GM19043 (cell line): ENCODE measurements around the gene CCDC73.
"Not testable (repeated sequence)": the region's sequence is repeated elsewhere in the genome, so short reads cannot be mapped to it uniquely, and the experiment has no call there.

Source experiments
- ATAC-seq: cut with Tn5 transposase; IDR thresholded peaks from one replicate; pipeline ENCODE4 v1.9.1; 2021; ENCODE audit warnings: low read depth; ENCODE audit not compliant: unreplicated experiment

CCDC73 gene

GRCh38 chr11:32809313-32809712 lies 14.9 kb upstream of the CCDC73 start:
- peak; percentile 99 for ATAC-seq

- no peak for ATAC-seq
Observed at GRCh38 chr11:32796425-32796824, 2.0 kb upstream of the CCDC73 start.

GRCh38 chr11:32792948-32793475 lies 1.4 kb downstream of the CCDC73 start:
- peak; percentile 75 for ATAC-seq

- peak; percentile 15 for ATAC-seq
Observed at GRCh38 chr11:32792111-32792947, 2.1 kb downstream of the CCDC73 start.

- ATAC-seq: no peak
Observed at GRCh38 chr11:32790916-32791315, 3.5 kb downstream of the CCDC73 start.

GRCh38 chr11:32786811-32787210 lies 7.7 kb downstream of the CCDC73 start:
- no peak for ATAC-seq

GRCh38 chr11:32785262-32785661 lies 9.2 kb downstream of the CCDC73 start:
- ATAC-seq: no peak

GRCh38 chr11:32781721-32782120 lies 12.7 kb downstream of the CCDC73 start:
- ATAC-seq: no peak

- not testable (repeated sequence) for ATAC-seq
Observed at GRCh38 chr11:32780839-32781238, 13.6 kb downstream of the CCDC73 start.

GRCh38 chr11:32779136-32779535 lies 15.3 kb downstream of the CCDC73 start:
- ATAC-seq: no peak

GRCh38 chr11:32775908-32776307 lies 18.6 kb downstream of the CCDC73 start:
- no peak for ATAC-seq

- ATAC-seq: no peak
Observed at GRCh38 chr11:32774081-32774480, 20.4 kb downstream of the CCDC73 start.

- no peak for ATAC-seq
Observed at GRCh38 chr11:32772731-32773130, 21.7 kb downstream of the CCDC73 start.

- ATAC-seq: not testable (repeated sequence)
Observed at GRCh38 chr11:32761774-32762173, 32.7 kb downstream of the CCDC73 start.

GRCh38 chr11:32758291-32758690 lies 36.2 kb downstream of the CCDC73 start:
- no peak for ATAC-seq

GRCh38 chr11:32753181-32753580 lies 41.3 kb downstream of the CCDC73 start:
- not testable (repeated sequence) for ATAC-seq

- no peak for ATAC-seq
Observed at GRCh38 chr11:32752001-32752400, 42.5 kb downstream of the CCDC73 start.

- ATAC-seq: no peak
Observed at GRCh38 chr11:32751381-32751780, 43.1 kb downstream of the CCDC73 start.

- ATAC-seq: no peak
Observed at GRCh38 chr11:32729976-32730375, 64.5 kb downstream of the CCDC73 start.

- no peak for ATAC-seq
Observed at GRCh38 chr11:32723332-32723731, 71.1 kb downstream of the CCDC73 start.

- no peak for ATAC-seq
Observed at GRCh38 chr11:32722255-32722654, 72.2 kb downstream of the CCDC73 start.

GRCh38 chr11:32713496-32713895 lies 81.0 kb downstream of the CCDC73 start:
- no peak for ATAC-seq
